NAMALWA (cell line): ENCODE data around the gene ANXA8.
A peak's percentile ranks its signal among the peaks of the same experiment; 100 is the strongest.
"Not testable (repeated sequence)": the region's sequence is repeated elsewhere in the genome, so short reads cannot be mapped to it uniquely, and the experiment has no call there.

Experiments used
- DNase-seq: peaks from one replicate; pipeline ENCODE4 v3.0.0-alpha.2; 2015; ENCODE audit warnings: low spot score

Gene ANXA8

GRCh38 chr10:47462577-47463358 is 21.1 kb downstream of the ANXA8 start:
- not testable (repeated sequence) for DNase-seq

DNA sequence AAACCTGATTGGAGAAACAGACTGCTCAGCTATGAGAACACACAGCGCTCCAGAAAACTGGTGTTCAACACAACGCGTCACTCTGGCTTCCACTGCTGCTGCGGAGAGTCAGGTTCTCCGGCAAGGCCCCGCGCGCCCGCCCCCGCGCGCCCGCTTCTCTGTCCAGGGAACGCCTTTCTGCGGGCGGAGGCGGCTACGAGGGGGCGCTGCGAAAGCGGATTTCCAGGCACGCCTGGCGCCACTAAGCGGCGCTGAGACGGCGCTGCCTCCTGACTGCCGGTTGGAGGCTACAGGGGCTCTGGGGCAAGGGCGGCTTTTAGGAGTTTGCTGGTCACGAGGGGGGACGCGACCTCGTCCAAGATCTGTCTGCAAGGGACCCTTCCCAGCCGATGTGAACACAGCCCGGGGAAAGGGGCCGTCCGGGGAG is 22.6 kb downstream of the ANXA8 start:
- DNase-seq, result not testable (repeated sequence)

- no peak for DNase-seq
These were observed 25.3 kb downstream of the ANXA8 start for GRCh38 chr10:47458466-47459154.

GRCh38 chr10:47457826-47458225 is 26.1 kb downstream of the ANXA8 start:
- no peak for DNase-seq

DNA sequence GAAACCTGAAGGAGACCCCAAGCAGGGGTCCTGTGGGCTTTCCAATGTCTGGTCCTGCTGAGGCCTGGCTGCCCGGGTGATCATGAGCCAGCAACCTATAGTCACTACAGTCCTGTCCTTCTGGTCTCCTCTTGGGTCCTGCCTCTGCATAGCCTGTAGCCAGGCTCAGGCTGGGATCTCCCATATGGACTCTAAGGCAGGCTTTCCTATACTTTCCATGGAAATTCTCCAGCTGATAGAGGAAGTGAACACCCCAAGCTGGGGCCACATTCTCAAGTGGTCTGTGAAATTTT is 26.4 kb downstream of the ANXA8 start:
- DNase-seq, result no peak

DNA sequence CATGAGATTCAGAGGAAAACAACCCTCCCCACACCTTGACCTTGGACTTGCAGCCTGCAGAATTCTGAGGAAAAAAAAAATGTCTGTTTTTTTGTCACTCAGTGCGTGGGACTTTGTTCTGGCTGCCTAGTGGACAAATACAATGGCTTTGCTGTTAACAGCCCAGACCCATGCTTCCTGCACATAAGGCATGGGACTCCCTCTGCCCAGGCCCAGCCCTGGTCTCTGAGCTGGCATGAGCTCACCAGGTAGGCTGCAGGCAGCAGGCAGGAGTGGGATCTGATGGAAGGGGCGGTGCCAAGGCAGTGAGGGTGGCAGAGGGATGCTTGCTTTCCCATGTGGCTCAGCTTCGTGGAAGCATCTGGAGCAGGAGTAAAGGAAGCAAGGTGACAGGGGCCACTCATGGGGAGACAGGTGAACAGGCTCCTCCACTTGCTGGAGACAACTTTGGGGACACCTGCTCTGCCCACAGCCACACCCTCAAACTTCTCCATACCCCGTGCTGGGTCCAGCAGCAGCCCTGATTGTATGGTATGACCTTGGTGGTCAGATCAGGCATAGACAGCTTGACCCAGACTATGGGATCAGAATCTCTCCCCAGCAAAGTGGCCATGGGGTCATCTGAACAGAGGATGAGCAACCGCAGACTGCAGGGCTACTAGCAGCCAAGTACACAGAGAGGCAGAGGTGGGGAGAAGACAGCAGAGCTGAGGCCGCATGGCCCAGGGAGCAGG is 27.0 kb downstream of the ANXA8 start:
- DNase-seq, result no peak

GRCh38 chr10:47456079-47456785 is 27.7 kb downstream of the ANXA8 start:
- DNase-seq, result no peak

DNA sequence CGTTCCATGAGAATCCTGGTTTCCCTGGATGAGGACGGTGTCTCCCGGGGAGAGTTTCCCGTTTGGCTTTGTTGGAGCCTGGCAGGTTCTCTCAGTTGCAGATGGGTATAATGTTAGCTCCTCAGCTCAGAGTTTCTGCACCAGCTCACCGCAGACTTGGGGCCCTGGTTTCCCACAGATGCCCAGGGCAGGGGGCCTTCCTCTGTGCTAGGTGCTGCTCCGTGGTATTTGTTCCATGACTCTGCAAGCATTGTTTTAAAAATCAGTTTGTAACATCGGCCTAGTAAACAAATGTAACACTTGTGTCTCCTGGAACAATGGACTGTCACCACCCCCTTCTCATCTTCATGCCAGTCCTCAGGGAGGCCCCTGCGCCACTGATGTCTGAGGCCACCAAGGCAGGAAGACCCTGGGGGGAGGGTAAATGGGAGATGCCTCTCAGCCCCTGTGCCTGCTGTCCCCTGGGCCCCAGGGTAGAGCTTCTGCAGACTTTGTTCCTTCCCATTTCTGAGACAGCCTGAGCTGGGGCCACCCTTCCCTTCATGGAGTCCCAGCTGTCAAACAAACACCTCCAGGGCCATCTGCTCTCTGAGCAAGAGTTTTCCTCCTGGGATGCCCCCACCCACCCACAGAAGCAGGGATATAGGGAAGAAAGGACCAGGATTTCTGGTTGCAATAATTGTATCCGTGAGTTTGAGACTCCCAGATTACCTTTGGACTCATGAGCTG is 28.4 kb downstream of the ANXA8 start:
- not testable (repeated sequence) for DNase-seq

DNA sequence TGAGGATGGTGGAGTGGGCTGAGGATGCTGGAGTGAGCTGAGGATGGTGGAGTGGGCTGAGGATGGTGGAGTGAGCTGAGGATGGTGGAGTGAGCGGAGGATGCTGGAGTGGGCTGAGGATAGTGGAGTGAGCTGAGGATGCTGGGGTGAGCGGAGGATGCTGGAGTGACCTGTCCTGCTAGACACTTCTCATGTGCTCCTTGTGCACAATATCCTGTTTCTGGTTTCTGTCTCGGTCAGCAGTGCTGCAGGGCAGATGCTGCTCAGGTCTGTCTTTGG is 29.2 kb downstream of the ANXA8 start:
- no peak for DNase-seq

DNA sequence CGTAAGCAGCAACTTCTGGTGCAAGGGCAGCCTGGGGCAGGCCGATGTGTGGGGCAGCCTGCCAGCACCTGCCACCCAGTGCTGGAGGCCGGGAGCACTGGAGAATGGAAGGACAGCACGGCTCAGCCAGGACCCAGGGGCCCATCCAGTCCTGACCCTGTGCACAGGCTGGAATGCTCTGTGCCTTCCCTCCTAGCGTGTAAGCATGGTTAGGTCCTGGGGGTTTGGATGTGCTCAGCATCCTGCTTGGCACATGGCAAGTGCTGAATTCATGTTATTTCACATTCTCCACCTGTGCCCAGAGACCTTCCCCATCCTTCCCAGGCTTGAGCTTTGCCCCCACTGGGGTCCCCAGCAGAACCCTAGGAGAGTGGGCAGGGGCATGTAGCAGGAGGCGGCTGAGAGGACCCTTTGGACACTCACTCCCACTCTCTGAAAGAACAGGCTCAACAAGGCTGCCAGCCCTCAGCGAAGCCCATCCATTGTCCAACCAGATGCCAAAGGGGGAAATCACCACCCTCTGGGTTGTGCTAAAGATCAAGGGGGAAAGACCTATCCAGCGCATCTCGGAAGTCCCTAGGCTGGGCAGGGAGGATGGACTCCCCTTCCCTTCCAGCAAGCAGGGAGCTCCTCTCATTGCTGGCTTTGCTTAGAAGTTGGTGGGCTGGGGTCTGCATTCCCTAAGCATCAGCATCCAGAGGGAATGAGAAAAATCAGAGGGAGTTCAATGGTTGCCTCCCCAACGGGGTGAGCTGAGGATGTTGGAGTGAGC is 29.7 kb downstream of the ANXA8 start:
- DNase-seq, result no peak

DNA sequence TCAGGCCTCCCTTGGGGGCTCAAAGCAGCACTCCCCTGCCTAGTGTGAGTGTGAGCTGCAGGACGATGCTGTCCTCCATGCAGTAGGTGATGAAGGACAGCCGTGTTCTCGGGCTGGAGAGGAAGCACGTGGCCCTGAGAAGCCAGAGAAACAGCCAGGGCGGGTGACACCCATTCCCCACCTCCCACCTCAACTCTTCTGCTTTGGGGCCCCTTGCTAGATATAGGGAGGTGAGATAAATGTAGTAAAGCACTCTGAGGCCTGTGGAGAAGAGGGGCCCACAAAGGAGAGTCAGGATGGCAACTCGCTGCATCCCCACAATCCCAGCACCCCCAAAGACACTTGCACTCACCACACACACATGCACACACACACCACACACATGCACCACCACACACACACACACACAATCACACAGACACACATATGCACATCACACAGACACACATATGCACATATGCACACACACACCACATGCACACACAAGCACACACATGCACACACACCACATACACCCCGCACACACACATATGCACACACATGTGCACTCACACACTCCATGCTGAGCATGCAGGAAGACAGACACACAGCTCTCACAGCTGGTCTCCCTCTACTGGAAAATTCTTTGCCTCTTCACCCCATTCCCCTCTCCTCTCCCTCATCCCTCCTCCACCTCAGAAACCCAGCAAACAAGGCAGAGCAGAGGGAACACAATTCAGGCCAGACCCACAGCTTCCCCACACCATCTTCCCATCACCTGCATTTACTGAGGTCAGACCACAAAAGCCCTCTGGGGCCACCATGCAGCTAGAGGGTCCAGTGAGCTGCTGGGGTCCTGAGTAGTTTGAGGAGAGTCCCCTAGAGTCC is 30.5 kb downstream of the ANXA8 start:
- no peak for DNase-seq

DNA sequence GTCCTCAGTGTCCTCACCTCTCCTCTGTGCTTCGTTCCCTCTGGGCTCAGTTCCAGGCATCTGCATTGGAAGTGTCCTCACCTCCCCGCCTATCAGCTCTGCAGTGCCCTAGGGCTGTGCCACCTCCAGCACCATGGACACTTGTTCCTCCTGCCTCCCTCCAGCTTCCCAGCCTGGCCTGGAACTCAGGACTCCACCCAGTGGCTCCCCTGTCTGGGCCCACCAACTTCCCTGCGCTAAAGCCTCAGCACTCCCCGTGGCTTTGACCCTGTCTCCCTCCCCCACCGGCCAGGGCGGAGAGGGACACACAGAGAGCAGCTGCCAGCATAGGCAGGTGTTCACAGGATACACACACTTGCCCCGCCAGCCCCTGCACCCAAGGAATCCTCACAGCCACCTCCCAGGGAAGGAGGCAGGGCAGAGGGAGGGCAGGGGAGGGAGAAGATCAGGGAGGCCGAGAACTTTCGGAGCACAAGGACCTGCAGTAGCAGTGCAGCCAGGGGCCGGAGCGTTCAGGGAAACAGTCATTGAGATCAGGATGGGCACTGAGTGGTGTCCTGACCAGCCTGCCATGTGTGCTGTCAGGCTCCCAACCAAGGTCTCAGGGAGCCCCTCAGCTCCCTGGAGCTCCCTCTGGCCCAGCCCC is 31.3 kb downstream of the ANXA8 start:
- no peak for DNase-seq

- no peak for DNase-seq
These were observed 31.9 kb downstream of the ANXA8 start for GRCh38 chr10:47451998-47452494.

DNA sequence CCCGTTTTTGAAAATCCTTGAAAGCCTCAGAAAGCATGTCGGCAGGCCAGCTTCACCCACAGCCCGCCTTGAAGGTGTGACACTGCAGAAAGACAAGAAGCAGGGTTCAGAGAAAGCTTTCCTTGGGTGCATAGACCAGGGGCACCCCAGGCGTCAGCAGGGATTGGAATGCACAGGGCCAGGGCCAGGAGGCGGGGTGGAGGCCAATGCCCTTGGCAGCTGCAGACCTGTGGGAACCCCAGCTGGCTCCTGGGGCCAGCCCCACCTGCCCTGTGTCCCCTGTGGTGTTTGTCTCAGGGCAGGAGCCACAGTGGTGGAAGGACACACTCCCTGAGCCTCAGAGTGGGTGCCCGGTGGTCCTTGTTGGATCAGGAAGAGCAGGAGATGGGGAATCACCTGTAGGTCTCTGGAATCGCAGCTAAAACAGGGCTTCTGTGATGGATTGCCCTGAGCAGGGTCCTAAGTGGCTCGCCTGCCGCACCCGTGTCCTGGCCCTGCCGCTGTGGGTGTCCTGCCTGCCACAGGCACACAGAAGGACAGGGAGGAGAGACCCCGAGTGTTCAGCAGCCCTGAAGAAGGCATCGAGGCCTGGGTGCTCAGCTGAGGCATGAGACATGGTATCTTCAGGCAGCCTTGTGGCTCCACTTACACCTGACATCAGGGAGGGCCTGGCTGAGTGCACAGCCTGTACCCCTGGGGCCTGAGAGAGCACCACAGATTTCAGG is 32.5 kb downstream of the ANXA8 start:
- no peak for DNase-seq

GRCh38 chr10:47450442-47450841 is 33.5 kb downstream of the ANXA8 start:
- DNase-seq, result no peak

- no peak for DNase-seq
These were observed 33.9 kb downstream of the ANXA8 start for GRCh38 chr10:47449979-47450378.

DNA sequence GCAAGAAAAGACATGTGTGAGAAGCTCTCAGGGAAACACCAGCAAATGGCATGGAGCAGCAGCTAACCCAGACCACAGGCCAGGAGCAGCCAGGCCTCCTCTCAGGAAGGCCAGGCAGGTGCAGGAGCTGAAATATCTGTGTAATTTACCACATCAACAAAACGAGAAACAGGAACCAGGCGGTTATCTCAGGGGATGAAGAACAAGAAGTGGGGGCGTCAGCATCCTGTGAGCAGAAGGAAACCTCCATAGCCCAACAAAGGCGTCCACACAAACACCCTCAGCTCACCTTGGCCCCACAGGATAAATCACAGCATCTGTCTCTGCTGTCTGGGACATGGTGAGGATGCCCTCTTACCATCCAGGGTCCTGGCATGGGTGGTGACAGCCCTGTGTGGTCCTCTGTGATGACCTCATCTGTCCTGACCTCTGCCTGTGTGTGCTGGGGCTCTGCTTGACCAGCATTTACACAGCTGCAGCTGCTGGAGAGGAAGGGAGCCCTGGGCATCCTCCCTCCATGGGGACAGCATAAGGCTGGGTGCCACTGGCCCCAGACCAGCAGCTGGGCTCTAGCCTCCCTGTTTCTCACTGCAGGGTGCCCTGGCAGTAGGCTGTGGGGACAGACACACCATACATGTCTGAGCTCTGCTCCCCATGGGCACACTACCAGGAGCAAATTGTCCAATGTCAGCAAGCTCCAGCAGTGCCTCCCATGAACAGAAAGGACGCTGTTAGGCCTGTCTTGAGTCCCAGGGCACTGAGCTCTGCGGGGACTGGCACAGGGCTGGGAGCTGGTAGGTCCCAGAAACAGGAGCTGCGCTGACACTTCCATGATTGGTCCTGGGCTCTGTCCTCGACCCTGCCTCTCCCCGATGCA is 34.6 kb downstream of the ANXA8 start:
- DNase-seq, result peak; percentile 28

GRCh38 chr10:47447705-47448104 is 36.2 kb downstream of the ANXA8 start:
- no peak for DNase-seq
